GM10248 (cell line): ENCODE data around the gene C22orf15.

Experiments used
- CTCF ChIA-PET: fragments of 300-600 bp; sonication (Branson Sonifier 250); formaldehyde crosslinking; extraction: SDS; loops from one replicate; lab custom pipeline; 2021; ENCODE audit warnings: antibody characterized with exemption; lab: Yijun Ruan, JAX
- POLR2A ChIA-PET: fragments of 350-650 bp; sonication (Branson Sonifier 250); formaldehyde crosslinking; extraction: SDS; loops from one replicate; lab custom pipeline; 2020; ENCODE audit warnings: antibody characterized with exemption; lab: Yijun Ruan, JAX
- DNase-seq: peaks from one replicate; pipeline ENCODE4 v3.0.0; 2012; ENCODE audit errors: extremely low spot score
- TF ChIP-seq, protein P1 (sequence below): IDR thresholded peaks from 2 replicates; pipeline ENCODE4 v1.5.1; 2012; ENCODE audit warnings: mild to moderate bottlenecking, low read depth; ENCODE audit errors: extremely low read depth, missing control alignments, control extremely low read depth

C22orf15 gene

DNA sequence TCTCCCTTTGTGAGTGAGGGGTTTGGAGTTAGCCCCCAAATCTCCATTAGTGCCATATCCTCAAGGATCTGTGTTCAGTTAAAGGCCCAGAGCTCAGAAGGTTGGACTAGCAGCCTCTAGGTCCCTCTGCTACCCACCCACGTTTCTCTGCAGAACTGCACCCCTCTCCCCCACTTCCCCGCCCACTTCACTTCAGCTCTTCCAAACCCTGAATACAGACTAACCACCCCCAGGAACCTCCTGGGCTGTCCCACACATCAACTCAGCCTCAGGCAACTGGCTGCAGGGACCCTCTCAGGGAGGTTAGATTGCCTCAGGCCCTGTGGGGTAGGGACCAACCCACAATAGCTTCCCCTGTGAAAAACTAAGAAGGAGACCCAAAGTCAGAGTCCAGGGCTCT, 9.4 kb upstream of the C22orf15 start:
- TF ChIP-seq, protein P1, sequence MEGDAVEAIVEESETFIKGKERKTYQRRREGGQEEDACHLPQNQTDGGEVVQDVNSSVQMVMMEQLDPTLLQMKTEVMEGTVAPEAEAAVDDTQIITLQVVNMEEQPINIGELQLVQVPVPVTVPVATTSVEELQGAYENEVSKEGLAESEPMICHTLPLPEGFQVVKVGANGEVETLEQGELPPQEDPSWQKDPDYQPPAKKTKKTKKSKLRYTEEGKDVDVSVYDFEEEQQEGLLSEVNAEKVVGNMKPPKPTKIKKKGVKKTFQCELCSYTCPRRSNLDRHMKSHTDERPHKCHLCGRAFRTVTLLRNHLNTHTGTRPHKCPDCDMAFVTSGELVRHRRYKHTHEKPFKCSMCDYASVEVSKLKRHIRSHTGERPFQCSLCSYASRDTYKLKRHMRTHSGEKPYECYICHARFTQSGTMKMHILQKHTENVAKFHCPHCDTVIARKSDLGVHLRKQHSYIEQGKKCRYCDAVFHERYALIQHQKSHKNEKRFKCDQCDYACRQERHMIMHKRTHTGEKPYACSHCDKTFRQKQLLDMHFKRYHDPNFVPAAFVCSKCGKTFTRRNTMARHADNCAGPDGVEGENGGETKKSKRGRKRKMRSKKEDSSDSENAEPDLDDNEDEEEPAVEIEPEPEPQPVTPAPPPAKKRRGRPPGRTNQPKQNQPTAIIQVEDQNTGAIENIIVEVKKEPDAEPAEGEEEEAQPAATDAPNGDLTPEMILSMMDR = no peak
- no peak for DNase-seq
- ChIA-PET POLR2A (no interaction called here), CTCF (interaction anchor here (0.9 to 1.3 kb wide), 3 partner anchors 10 to 14 kb away, joined by 3 read pairs; partner anchors contain the start of gene CHCHD10)

DNA sequence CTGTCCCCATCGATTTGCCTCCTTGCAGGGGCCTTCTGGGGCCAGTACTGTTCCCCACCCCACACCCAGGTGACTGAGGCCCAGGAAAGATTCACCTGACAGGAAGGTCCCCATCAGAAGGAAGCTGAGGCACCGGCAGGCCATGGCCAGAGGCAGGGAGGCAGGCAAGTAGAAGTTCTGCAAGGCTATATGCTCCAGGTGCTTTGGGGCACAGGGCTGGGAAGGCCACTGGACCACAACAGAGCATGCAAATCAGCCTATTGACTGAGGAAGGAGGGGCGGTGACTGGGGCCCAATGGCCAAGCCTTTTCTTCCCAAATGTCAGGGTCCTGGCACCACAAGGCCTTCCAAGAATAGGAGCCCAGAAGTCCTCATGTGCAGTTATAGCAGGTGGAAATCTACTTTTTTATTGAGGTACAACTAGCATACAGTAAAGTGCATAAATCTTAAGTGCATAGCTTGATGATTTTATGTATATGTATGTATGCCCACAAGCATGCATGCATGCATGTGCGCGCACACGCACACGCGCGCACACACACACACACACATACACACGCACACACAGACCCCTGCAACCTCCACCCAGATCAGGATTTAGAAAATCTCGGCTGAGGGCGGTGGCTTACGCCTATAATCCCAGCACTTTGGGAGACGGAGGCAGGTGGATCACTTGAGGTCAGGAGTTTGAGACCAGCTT, 8.4 kb upstream of the C22orf15 start, which contains the start of gene VPREB3:
TSS of gene VPREB3 (minus strand) at position 206 of the 700 bp plus-strand sequence. CDS start at position 144, 62 bp downstream.
- TF ChIP-seq, protein P1 = no peak
- ChIA-PET POLR2A (no interaction called here), CTCF (interaction anchor here (0.8 to 1.8 kb wide), 6 partner anchors 10 to 95 kb away, joined by 3 to 4 read pairs (median 3); partner anchors contain the start of gene CHCHD10)
- DNase-seq = no peak

DNA sequence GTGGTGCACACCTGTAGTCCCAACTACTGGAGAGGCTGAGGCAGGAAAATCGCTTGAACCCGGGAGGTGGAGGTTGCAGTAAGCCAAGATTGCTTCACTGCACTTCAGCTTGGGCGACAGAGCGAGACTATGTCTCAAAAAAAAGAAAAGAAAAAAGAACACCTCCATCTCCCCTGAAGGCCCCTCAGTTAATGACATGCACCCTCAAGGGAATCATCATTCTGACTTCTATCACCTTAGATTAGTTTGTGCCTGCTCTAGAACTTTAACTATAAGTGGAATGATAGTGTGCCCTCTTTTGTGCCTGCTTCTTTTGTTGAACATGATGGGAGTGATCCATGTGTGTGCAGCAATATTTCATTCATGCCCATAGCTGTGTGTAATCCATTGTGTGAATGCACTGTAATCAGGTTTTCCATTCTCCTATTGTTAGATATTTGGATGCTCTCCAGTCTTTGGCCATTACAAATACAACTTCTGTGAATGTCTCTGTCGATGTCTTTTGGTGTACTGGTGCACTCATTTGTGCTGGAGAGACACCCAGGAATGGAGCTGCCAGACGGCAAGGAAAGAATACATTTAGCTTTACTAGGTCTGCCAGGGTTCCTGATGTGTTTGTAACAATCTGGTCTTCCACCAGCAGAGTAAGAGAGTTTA, 7.7 kb upstream of the C22orf15 start:
- CTCF ChIA-PET = interaction anchor here (0.8 to 1.8 kb wide), 5 partner anchors 11 to 94 kb away, joined by 3 to 4 read pairs (median 3); no protein-coding TSS in a partner anchor
- TF ChIP-seq, protein P1 = no peak
- no peak for DNase-seq
- POLR2A ChIA-PET = no interaction called here

DNA sequence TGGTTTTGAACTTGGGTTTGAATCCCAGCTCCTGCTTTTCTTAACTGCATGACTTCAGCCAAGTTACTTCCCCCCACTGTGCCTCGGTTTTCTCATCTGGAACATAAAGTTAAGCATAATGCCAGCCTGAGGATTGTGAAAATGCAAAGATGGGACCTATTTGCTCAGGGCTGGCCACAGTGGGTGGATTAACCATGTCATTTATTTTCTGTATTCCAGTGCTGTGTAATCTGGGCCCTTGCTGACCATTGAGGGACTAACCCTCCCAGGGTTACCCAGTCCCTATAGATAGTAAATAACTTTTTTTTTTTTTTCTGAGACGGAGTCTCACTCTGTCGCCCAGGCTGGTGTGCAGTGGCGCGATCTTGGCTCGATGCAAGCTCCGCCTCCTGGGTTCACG, 7.1 kb upstream of the C22orf15 start:
- ChIA-PET CTCF (interaction anchor here (1.1 to 1.3 kb wide), 3 partner anchors 11 to 15 kb away, joined by 3 read pairs; no protein-coding TSS in a partner anchor), POLR2A (no interaction called here)
- TF ChIP-seq, protein P1 = no peak
- DNase-seq = no peak

DNA sequence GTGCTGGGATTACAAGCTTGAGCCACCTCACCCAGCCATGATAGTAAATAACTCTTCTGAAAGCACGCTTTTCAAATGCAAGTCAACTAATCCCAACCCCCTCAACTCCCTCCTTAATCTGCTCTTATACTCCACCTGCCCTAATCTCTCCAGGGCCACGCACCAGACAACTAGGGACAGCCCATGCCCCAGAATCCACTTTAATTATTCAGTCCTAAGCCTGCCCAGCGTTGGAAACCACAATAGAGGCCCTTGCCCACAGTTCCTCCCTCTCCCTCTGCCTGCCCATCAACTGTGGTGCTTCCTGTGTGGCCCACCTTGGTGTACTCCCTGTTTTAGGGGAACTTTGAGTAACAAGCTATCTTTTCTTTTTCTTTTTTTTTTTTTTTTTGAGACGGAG, 5.9 kb upstream of the C22orf15 start:
- no peak for DNase-seq
- TF ChIP-seq, protein P1 = no peak
- ChIA-PET CTCF (interaction anchor here (1.6 to 6.8 kb wide), 2 partner anchors 12 to 93 kb away, joined by 4 to 33 read pairs; partner anchors contain the start of gene CHCHD10), POLR2A (no interaction called here)

DNA sequence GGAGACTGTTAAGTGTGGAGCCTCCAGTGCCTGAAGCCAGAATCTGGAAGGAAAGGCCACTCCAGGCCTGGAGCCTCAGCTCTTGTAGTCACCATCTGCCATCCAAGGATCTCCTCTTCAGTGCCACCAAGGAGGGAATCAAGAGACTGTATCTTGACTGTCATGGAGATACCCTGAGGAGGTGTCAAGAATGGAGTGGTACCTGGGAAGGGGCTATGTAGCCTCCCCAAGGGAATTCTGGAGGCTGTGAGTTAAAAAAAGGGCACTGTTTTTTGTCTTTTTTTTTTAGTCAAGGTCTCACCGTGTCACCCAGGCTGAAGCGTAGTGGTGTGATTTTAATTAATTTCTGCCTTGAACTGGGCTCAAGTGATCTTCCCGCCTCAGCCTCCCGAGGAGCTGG, 3.2 kb upstream of the C22orf15 start:
- POLR2A ChIA-PET = interaction anchor here (0.7 kb wide), 1 partner anchor 805 kb away, joined by 4 read pairs; no protein-coding TSS in a partner anchor
- CTCF ChIA-PET = interaction anchor here (0.7 to 6.8 kb wide), 5 partner anchors 10 to 134 kb away, joined by 3 to 33 read pairs (median 4); partner anchors contain the start of genes CHCHD10, MIF and MMP11
- DNase-seq = no peak
- TF ChIP-seq, protein P1 = no peak
